ENCODE data around the gene CILP2.

The CILP2 gene

GRCh38 chr19:19563348-19563848 lies 25.3 kb downstream of the CILP2 start:
- H3K79me2 ChIP-seq (ENCODE audit: insufficient read depth, low read length): no peaks in the 10 kb centered on the region
- no peak for ATAC-seq (ENCODE audit: insufficient read depth, low read depth)
- no peaks in the 10 kb centered on the region for H3K4me1 ChIP-seq (ENCODE audit: insufficient read depth, low read length)
- no peak for DNase-seq
- TF ChIP-seq EZH2 (IDR thresholded peaks at IDR 0.05; ENCODE audit: borderline replicate concordance, low read depth, low read length, severe bottlenecking) (no peak), CTCF (IDR thresholded peaks at IDR 0.05; ENCODE audit: borderline replicate concordance, extremely low read depth, low read length, poor library complexity, severe bottlenecking) (no peak)
- H3K27ac ChIP-seq (ENCODE audit: low read length): no peak overlapping the region
- H3K27me3 ChIP-seq (ENCODE audit: insufficient read depth, low read length, poor library complexity): no peaks in the 10 kb centered on the region
- no peaks in the 10 kb centered on the region for H4K20me1 ChIP-seq (ENCODE audit: insufficient read depth, low read length)
- H2AFZ ChIP-seq (ENCODE audit: low read depth, low read length): no peak overlapping the region
- no peak overlapping the region for H3K9ac ChIP-seq (ENCODE audit: low read depth, low read length)
- H3K36me3 ChIP-seq (ENCODE audit: insufficient read depth, low read length): peaks cover 20% of the 10 kb centered on the region
- no peaks in the 10 kb centered on the region for H3K9me3 ChIP-seq (ENCODE audit: insufficient read depth, low read length, severe bottlenecking)
- no peak overlapping the region for H3K4me2 ChIP-seq (ENCODE audit: insufficient read depth, low read length)
- no peak overlapping the region for H3K4me3 ChIP-seq (ENCODE audit: low read depth in 1 of 2, low read length in 2 of 2)

- Histone ChIP-seq H3K4me1 (ENCODE audit: insufficient read depth, low read length) (no peaks in the 10 kb centered on the region), H3K4me2 (ENCODE audit: insufficient read depth, low read length) (no peak overlapping the region), H3K27ac (ENCODE audit: low read length) (no peak overlapping the region), H3K9ac (ENCODE audit: low read depth, low read length) (no peak overlapping the region), H4K20me1 (ENCODE audit: insufficient read depth, low read length) (no peaks in the 10 kb centered on the region), H3K36me3 (ENCODE audit: insufficient read depth, low read length) (peaks cover 41% of the 10 kb centered on the region), H3K27me3 (ENCODE audit: insufficient read depth, low read length, poor library complexity) (no peaks in the 10 kb centered on the region), H3K9me3 (ENCODE audit: insufficient read depth, low read length, severe bottlenecking) (no peaks in the 10 kb centered on the region), H3K4me3 (ENCODE audit: low read depth in 1 of 2, low read length in 2 of 2) (no peak overlapping the region), H2AFZ (ENCODE audit: low read depth, low read length) (no peak overlapping the region), H3K79me2 (ENCODE audit: insufficient read depth, low read length) (no peaks in the 10 kb centered on the region)
- no peak for TF ChIP-seq EZH2 (IDR thresholded peaks at IDR 0.05; ENCODE audit: borderline replicate concordance, low read depth, low read length, severe bottlenecking)
- no peak for TF ChIP-seq CTCF (IDR thresholded peaks at IDR 0.05; ENCODE audit: borderline replicate concordance, extremely low read depth, low read length, poor library complexity, severe bottlenecking)
- ATAC-seq (ENCODE audit: insufficient read depth, low read depth): no peak
- DNase-seq: no peak
Observed at GRCh38 chr19:19566306-19566705, 28.2 kb downstream of the CILP2 start.

- Histone ChIP-seq H3K9me3 (ENCODE audit: insufficient read depth, low read length, severe bottlenecking) (no peaks in the 10 kb centered on the region), H4K20me1 (ENCODE audit: insufficient read depth, low read length) (no peaks in the 10 kb centered on the region)
Observed at GRCh38 chr19:19567391-19567790, 29.3 kb downstream of the CILP2 start.

More at GRCh38 chr19:19567391-19567790, 29.3 kb downstream of the CILP2 start:
- Histone ChIP-seq H3K4me1 (ENCODE audit: insufficient read depth, low read length) (no peaks in the 10 kb centered on the region), H3K4me3 (ENCODE audit: low read depth in 1 of 2, low read length in 2 of 2) (no peak overlapping the region), H2AFZ (ENCODE audit: low read depth, low read length) (no peak overlapping the region), H3K36me3 (ENCODE audit: insufficient read depth, low read length) (peaks cover 41% of the 10 kb centered on the region), H3K9ac (ENCODE audit: low read depth, low read length) (no peak overlapping the region), H3K27ac (ENCODE audit: low read length) (no peak overlapping the region), H3K4me2 (ENCODE audit: insufficient read depth, low read length) (no peak overlapping the region), H3K27me3 (ENCODE audit: insufficient read depth, low read length, poor library complexity) (no peaks in the 10 kb centered on the region), H3K79me2 (ENCODE audit: insufficient read depth, low read length) (no peaks in the 10 kb centered on the region)
- DNase-seq (no peak), ATAC-seq (ENCODE audit: insufficient read depth, low read depth) (no peak)
- TF ChIP-seq CTCF (IDR thresholded peaks at IDR 0.05; ENCODE audit: borderline replicate concordance, extremely low read depth, low read length, poor library complexity, severe bottlenecking): no peak
- no peak for TF ChIP-seq EZH2 (IDR thresholded peaks at IDR 0.05; ENCODE audit: borderline replicate concordance, low read depth, low read length, severe bottlenecking)

All from DND-41 (cell line).